Colonic mucosa (tissue), 4 donors: ENCODE results near the gene LRIG1. TPM values are rescaled to one million over a fixed set of nuclear protein-coding genes. Genes with fewer than 3 reads are reported as not detected.

ENCODE experiments used
- DNase-seq: peaks from one replicate; pipeline ENCODE4 v3.0.0-alpha.2; 2020
- H3K27ac ChIP-seq: fragments of 200-600 bp; one replicate; pipeline ENCODE4 v1.8.0; 2021
- H3K27me3 ChIP-seq: fragments of 200-600 bp; one replicate; pipeline ENCODE4 v1.8.0; 2021
- H3K36me3 ChIP-seq: fragments of 200-600 bp; one replicate; pipeline ENCODE4 v1.8.0; 2021
- H3K4me1 ChIP-seq: fragments of 200-600 bp; one replicate; pipeline ENCODE4 v1.8.0; 2021; ENCODE audit warnings: mild to moderate bottlenecking
- H3K4me3 ChIP-seq: fragments of 200-600 bp; one replicate; pipeline ENCODE4 v1.8.0; 2021
- H3K9ac ChIP-seq, 2 donors: one replicate each; pipeline ENCODE4 v1.7.0; 2013; ENCODE audit warnings: control low read depth in 2 of 2, low read depth in 2 of 2, low read length in 2 of 2
- H3K9me3 ChIP-seq: fragments of 200-600 bp; one replicate; pipeline ENCODE4 v1.8.0; 2021
- intact Hi-C: fragments of 100-400 bp; cut with DNase I; formaldehyde crosslinking; loops from one replicate; pipeline ENCODE4 v1.14.1; 2022
- total RNA-seq, 2 donors: library from RNA; stranded (reverse); fragmentation: NEBNext Ultra II Directional in 1 of 2; extraction: Animal tissue kit (Norgen Biotek cat#: 25700) in 1 of 2; gene quantifications; one replicate each; pipeline ENCODE4 v1.2.1, GENCODE V29; 2021
- TF ChIP-seq, protein P1 (sequence below): fragments of 200-600 bp; IDR thresholded peaks from one replicate; pipeline ENCODE4 v1.8.0; 2022; ENCODE audit warnings: antibody characterized with exemption, mild to moderate bottlenecking
- donor health status: healthy.
- donor health status: DM: no; HTN: no; CAD: no.
- donor health status: DM: no; HTN: no; CAD: no.

Gene LRIG1
- total RNA-seq, 2 donors from 2014 or later: 43.9 to 57.5 TPM

DNA sequence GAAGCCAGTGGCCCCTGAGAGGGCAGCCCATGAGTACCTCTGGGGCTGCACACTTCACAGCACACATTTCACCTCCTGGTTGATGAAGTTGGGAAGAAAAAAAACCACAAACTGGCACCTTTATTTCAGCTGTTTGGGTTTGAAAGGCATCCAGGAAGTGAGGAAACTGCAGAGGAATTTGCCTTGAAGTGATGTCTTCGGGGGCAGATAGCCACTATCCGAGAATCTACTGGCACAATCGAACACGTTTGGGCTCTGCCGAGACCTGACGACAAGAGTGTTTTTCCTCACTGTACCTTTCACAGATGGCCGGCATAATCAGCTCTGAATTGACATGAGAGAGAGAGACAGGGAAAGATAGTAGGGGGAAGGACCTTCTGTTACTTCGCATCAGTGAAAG, 59.7 kb downstream of the LRIG1 start:
- Histone ChIP-seq H3K27me3 (no peaks in the 10 kb centered on the region), H3K27ac (peak overlapping the region; percentile 63), H3K9ac (no peak overlapping the region), H3K4me1 (peaks cover 33% of the 10 kb centered on the region), H3K4me3 (no peak overlapping the region), H3K9me3 (no peaks in the 10 kb centered on the region), H3K36me3 (no peaks in the 10 kb centered on the region)
- intact Hi-C loops: loop anchor here (5.0 kb wide), 1 partner anchor 41 kb away; no protein-coding TSS in a partner anchor
- no peak for DNase-seq
- TF ChIP-seq, protein P1, sequence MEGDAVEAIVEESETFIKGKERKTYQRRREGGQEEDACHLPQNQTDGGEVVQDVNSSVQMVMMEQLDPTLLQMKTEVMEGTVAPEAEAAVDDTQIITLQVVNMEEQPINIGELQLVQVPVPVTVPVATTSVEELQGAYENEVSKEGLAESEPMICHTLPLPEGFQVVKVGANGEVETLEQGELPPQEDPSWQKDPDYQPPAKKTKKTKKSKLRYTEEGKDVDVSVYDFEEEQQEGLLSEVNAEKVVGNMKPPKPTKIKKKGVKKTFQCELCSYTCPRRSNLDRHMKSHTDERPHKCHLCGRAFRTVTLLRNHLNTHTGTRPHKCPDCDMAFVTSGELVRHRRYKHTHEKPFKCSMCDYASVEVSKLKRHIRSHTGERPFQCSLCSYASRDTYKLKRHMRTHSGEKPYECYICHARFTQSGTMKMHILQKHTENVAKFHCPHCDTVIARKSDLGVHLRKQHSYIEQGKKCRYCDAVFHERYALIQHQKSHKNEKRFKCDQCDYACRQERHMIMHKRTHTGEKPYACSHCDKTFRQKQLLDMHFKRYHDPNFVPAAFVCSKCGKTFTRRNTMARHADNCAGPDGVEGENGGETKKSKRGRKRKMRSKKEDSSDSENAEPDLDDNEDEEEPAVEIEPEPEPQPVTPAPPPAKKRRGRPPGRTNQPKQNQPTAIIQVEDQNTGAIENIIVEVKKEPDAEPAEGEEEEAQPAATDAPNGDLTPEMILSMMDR: no peak

DNA sequence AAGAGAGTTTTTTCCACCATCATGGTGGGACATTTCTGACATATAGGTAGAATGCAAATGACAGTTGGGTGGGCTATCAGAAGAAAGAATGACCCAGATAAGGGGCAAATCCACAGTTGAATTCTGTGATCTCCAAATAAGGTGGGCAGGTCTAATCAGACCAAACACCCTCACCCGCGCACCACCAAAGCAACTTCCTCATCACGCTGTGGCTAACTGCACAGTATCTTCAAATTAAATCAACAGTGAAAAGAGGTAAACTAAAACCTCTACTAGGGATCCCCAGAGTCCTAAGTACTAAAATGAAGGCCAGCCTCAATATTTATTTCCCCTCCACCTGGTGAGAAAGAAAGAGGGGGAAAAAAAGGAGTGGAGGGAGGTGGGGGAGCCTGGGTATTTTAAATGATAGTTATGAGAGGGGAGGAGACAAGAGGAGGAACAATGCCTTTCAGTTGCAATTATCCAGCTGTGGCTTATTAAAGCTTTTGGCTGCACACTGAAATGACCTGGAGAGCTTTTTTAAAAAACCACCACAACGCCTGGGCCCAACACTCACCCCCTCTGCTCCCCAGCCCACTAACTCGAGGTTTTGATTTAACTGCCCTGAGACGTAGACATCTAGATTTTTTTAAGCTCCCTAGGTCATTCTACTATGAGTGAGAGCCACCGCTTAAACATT, 61.0 kb downstream of the LRIG1 start:
- intact Hi-C loops: loop anchor here (5.0 kb wide), 1 partner anchor 42 kb away; no protein-coding TSS in a partner anchor
- Histone ChIP-seq H3K4me3 (no peak overlapping the region), H3K27ac (no peak overlapping the region), H3K36me3 (no peaks in the 10 kb centered on the region), H3K4me1 (peaks cover 28% of the 10 kb centered on the region), H3K9ac (no peak overlapping the region), H3K9me3 (no peaks in the 10 kb centered on the region), H3K27me3 (no peaks in the 10 kb centered on the region)
- TF ChIP-seq, protein P1: no peak
- no peak for DNase-seq

DNA sequence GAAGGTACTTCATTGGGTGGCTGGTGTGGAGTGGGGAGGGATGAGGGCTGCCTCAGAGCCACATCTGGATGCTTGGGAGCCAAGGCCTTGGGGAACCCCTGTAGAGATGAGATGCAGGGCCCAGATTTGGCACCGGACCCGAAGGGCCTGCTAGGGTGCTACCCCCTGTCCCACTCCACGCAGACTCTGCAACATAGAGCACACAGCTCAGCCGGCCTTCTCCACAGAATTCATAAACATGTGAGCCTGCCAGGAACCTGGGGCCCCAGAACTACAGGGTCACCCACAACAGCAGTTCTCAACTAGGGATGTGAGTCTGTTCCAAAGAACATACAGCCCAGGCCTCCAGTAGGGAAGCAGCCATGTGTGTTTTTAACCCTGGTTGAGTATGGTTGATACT, 62.8 kb downstream of the LRIG1 start:
- intact Hi-C loops: no loop called here
- Histone ChIP-seq H3K27ac (no peak overlapping the region), H3K4me1 (peaks cover 28% of the 10 kb centered on the region), H3K9ac (no peak overlapping the region), H3K36me3 (no peaks in the 10 kb centered on the region), H3K27me3 (no peaks in the 10 kb centered on the region), H3K4me3 (no peak overlapping the region), H3K9me3 (no peaks in the 10 kb centered on the region)
- TF ChIP-seq, protein P1: no peak
- DNase-seq: no peak

DNA sequence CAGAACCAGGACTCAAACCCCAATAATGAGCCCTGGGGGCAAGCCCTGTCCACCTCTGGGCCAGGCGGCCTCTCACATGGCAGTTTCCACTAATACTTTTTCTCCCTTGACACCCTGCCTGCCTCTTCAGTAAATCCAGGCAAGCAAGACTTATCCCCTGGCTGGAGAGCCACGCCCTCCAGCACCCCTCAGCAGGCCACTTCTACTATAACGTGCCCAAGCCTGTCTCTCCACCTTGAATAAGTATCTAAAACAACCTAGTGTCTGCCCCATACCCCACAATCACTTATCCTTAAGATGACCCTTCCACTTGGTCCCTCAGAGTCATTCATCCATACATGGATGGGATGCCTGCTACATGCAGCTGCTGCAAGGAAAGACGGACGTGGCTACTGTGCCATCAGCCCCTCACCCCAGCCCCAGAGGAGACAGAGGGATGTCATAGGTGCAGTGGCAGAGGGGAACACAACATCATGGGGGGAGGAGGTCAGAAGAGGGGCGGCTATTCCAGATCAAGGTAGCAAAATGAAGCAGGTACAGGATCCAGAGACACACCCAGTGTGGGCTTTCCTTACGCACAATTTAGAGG, 63.4 kb downstream of the LRIG1 start:
- Histone ChIP-seq H3K4me1 (peaks cover 23% of the 10 kb centered on the region), H3K27me3 (no peaks in the 10 kb centered on the region), H3K4me3 (no peak overlapping the region), H3K27ac (no peak overlapping the region), H3K9me3 (no peaks in the 10 kb centered on the region), H3K9ac (no peak overlapping the region), H3K36me3 (no peaks in the 10 kb centered on the region)
- intact Hi-C loops: no loop called here
- TF ChIP-seq, protein P1: no peak
- DNase-seq: no peak

DNA sequence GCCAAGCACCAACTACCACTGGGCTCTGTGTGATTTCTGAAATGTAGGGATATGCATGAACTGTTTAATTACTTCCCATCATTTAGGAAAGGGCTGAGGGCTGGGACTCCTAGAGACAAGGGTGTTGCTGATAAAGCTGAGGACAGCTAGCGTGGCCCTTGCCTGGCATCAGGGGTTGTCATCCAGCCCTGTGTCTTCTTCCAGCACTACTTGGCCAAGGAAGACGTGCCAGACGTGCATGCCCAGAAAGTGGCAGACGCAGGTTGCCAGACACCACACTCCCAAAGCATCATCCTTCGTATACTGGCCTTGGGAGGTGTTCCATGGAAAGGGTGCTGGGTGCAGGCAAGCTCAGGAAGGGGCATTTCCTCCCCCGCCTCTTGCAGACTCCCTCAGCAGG, 64.8 kb downstream of the LRIG1 start:
- no peaks in the 10 kb centered on the region for H3K9me3 ChIP-seq
- TF ChIP-seq, protein P1: no peak
- peaks cover 11% of the 10 kb centered on the region for H3K4me1 ChIP-seq
- no peaks in the 10 kb centered on the region for H3K36me3 ChIP-seq
- no peak for DNase-seq
- no peaks in the 10 kb centered on the region for H3K27me3 ChIP-seq
- no peak overlapping the region for H3K9ac ChIP-seq
- H3K27ac ChIP-seq: no peak overlapping the region
- H3K4me3 ChIP-seq: no peak overlapping the region
- intact Hi-C loops: no loop called here
